ENCODE data around the gene BHLHE40. TPM values are rescaled to one million over a fixed set of nuclear protein-coding genes. Genes with fewer than 3 reads are reported as not detected.

BHLHE40 gene
- total RNA-seq, 1 donor from 2014 or later, result 15.2 TPM

DNA sequence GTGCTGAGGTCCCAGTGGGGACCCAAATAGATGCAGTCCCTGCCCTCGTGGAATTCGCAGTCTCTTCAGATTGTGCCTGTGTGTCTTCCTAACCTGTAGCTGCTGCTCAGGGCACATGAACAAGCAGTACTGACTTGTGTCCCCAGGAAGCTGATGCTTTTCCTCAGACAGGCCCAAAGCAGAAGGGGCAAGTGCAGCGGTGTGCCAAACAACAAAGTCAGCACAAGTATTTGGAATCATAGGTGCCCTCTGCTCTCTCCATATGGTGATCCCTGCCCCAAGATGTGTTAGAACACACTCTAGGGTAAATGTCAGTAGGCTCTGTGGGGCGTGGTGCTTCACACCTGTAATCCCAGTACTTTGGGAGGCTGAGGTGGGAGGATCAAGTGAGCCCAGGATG is 21.9 kb downstream of the BHLHE40 start:
- H3K36me3 Mint-ChIP-seq (ENCODE audit: low read depth, unreplicated experiment), result no peaks in the 10 kb centered on the region
- peaks cover 16% of the 10 kb centered on the region for H3K4me1 Mint-ChIP-seq (ENCODE audit: unreplicated experiment)
- H3K27me3 Mint-ChIP-seq (ENCODE audit: unreplicated experiment), result peaks cover 2% of the 10 kb centered on the region
- H3K27ac Mint-ChIP-seq (ENCODE audit: unreplicated experiment), result no peak overlapping the region
- DNase-seq (ENCODE audit: low spot score), result no peak
- TF ChIP-seq, protein P1, sequence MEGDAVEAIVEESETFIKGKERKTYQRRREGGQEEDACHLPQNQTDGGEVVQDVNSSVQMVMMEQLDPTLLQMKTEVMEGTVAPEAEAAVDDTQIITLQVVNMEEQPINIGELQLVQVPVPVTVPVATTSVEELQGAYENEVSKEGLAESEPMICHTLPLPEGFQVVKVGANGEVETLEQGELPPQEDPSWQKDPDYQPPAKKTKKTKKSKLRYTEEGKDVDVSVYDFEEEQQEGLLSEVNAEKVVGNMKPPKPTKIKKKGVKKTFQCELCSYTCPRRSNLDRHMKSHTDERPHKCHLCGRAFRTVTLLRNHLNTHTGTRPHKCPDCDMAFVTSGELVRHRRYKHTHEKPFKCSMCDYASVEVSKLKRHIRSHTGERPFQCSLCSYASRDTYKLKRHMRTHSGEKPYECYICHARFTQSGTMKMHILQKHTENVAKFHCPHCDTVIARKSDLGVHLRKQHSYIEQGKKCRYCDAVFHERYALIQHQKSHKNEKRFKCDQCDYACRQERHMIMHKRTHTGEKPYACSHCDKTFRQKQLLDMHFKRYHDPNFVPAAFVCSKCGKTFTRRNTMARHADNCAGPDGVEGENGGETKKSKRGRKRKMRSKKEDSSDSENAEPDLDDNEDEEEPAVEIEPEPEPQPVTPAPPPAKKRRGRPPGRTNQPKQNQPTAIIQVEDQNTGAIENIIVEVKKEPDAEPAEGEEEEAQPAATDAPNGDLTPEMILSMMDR (IDR thresholded peaks at IDR 0.05; ENCODE audit: unreplicated experiment), result no peak
- H3K9me3 Mint-ChIP-seq (ENCODE audit: unreplicated experiment), result no peaks in the 10 kb centered on the region
- H3K4me3 Mint-ChIP-seq (ENCODE audit: unreplicated experiment), result no peak overlapping the region

GRCh38 chr3:5001805-5002173 is 22.6 kb downstream of the BHLHE40 start:
- Mint-ChIP-seq H3K27me3 (ENCODE audit: unreplicated experiment) (peaks cover under 1% of the 10 kb centered on the region), H3K36me3 (ENCODE audit: low read depth, unreplicated experiment) (no peaks in the 10 kb centered on the region), H3K4me1 (ENCODE audit: unreplicated experiment) (peaks cover 12% of the 10 kb centered on the region), H3K9me3 (ENCODE audit: unreplicated experiment) (no peaks in the 10 kb centered on the region), H3K4me3 (ENCODE audit: unreplicated experiment) (no peak overlapping the region), H3K27ac (ENCODE audit: unreplicated experiment) (no peak overlapping the region)
- DNase-seq (ENCODE audit: low spot score), result no peak
- TF ChIP-seq, protein P1 (IDR thresholded peaks at IDR 0.05; ENCODE audit: unreplicated experiment), result no peak

DNA sequence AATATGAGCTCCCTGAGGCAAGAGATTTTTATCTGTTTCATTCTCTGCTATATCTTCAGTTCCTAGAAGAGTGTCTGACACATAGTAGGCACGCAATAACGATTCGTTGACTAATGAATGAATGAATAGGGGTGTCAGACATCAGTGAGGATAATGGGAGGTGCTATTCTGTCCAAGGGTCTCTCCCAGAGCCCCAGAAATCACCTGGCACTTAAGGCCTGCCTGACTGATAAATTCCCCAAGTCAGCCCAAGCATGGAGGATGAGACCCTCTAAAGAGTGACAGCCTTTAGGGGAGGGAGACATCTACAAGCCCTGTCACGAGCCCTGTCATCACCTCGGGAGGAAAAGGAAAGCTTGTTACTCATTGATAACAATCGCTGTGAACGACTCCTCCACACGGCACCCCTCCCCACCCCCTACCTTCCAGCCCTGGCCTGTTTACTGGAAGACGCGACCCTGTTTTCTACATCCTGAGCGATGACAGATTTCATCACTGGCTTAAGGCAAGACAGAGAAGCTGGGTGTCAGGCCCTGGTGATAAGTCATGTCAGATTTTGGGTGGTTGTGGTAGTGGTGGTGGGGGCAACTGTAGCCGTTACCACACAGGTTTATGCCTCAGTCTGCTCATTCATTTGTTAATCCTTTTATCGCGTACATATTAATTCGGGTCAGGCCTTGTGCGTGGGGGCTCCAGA is 23.1 kb downstream of the BHLHE40 start:
- H3K4me1 Mint-ChIP-seq (ENCODE audit: unreplicated experiment), result peaks cover 9% of the 10 kb centered on the region
- no peak overlapping the region for H3K27ac Mint-ChIP-seq (ENCODE audit: unreplicated experiment)

GRCh38 chr3:5002871-5003247 is 23.6 kb downstream of the BHLHE40 start:
- DNase-seq (ENCODE audit: low spot score), result no peak
- Mint-ChIP-seq H3K4me1 (ENCODE audit: unreplicated experiment) (peaks cover 9% of the 10 kb centered on the region), H3K9me3 (ENCODE audit: unreplicated experiment) (no peaks in the 10 kb centered on the region), H3K27ac (ENCODE audit: unreplicated experiment) (no peak overlapping the region), H3K4me3 (ENCODE audit: unreplicated experiment) (no peak overlapping the region), H3K36me3 (ENCODE audit: low read depth, unreplicated experiment) (no peaks in the 10 kb centered on the region), H3K27me3 (ENCODE audit: unreplicated experiment) (no peaks in the 10 kb centered on the region)
- TF ChIP-seq, protein P1 (IDR thresholded peaks at IDR 0.05; ENCODE audit: unreplicated experiment), result no peak

More for the DNA sequence above, 23.1 kb downstream of the BHLHE40 start:
- Mint-ChIP-seq H3K36me3 (ENCODE audit: low read depth, unreplicated experiment) (no peaks in the 10 kb centered on the region), H3K9me3 (ENCODE audit: unreplicated experiment) (no peaks in the 10 kb centered on the region), H3K4me3 (ENCODE audit: unreplicated experiment) (no peak overlapping the region), H3K27me3 (ENCODE audit: unreplicated experiment) (no peaks in the 10 kb centered on the region)
- TF ChIP-seq, protein P1 (IDR thresholded peaks at IDR 0.05; ENCODE audit: unreplicated experiment), result no peak
- DNase-seq (ENCODE audit: low spot score), result no peak

DNA sequence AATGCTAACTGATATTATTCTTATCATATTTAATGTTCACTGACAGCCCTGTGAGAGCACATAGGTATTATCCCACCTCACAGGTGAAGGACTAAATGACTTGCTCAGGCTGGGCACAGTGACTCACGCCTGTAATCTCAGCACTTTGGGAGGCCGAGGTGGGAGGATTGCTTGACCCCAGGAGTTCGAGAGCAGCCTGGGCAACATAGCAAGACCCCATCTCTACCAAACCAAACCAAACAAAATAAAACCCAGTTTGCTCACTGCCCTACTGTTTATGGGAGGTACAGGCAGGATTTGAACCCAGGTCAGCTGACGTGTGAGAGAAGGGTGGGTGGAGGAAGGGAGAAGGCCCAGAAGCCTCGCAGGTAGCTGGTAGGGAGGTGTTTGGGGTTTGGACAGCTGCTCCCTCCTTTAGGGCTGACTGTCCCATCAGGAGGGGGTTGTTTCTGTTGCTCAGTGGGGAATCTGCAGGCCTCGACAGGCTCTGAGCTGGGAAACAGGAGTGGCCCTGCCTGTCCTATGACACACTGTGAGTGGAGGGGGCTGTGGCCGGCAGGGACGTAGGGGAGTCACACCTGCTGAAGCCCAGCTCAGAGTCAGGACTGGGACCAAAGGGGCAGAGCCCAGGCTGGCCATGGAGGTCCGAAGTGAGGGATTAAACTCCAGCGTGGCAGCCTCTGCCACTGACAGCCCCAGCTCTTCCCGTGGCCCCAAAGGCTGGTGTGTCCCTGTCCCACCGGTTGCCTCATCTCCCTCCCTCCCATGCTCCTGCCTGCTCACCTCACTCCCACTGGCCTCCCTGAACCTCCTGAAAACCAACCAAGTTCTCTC is 25.3 kb downstream of the BHLHE40 start:
- H3K9me3 Mint-ChIP-seq (ENCODE audit: unreplicated experiment), result no peaks in the 10 kb centered on the region
- no peak overlapping the region for H3K4me3 Mint-ChIP-seq (ENCODE audit: unreplicated experiment)
- peaks cover 9% of the 10 kb centered on the region for H3K4me1 Mint-ChIP-seq (ENCODE audit: unreplicated experiment)
- no peaks in the 10 kb centered on the region for H3K36me3 Mint-ChIP-seq (ENCODE audit: low read depth, unreplicated experiment)
- no peak for DNase-seq (ENCODE audit: low spot score)
- TF ChIP-seq, protein P1 (IDR thresholded peaks at IDR 0.05; ENCODE audit: unreplicated experiment), result no peak
- no peak overlapping the region for H3K27ac Mint-ChIP-seq (ENCODE audit: unreplicated experiment)
- peaks cover 1% of the 10 kb centered on the region for H3K27me3 Mint-ChIP-seq (ENCODE audit: unreplicated experiment)
